WERI-Rb-1 (cell line): ENCODE results near the gene TP63.
"Not testable (repeated sequence)": the region's sequence is repeated elsewhere in the genome, so short reads cannot be mapped to it uniquely, and the experiment has no call there.

Source experiments
- DNase-seq: peaks from one replicate; pipeline ENCODE4 v3.0.0-alpha.2; 2020
- H3K27ac ChIP-seq: fragments of 250-450 bp; sonication (Bioruptor Pico); 2 replicates; pipeline ENCODE4 v1.5.1; 2020; ENCODE audit warnings: mild to moderate bottlenecking, moderate library complexity
- H3K27me3 ChIP-seq: fragments of 250-450 bp; sonication (Bioruptor Pico); 2 replicates; pipeline ENCODE4 v1.5.1; 2021; ENCODE audit warnings: mild to moderate bottlenecking, low read depth, moderate library complexity; ENCODE audit not compliant: insufficient read depth, severe bottlenecking
- H3K36me3 ChIP-seq: fragments of 250-450 bp; sonication (Bioruptor Pico); 2 replicates; pipeline ENCODE4 v1.5.1; 2020; ENCODE audit warnings: mild to moderate bottlenecking, moderate library complexity
- H3K4me3 ChIP-seq: 2 replicates; pipeline ENCODE4 v1.5.1; 2011; ENCODE audit warnings: low read depth, mild to moderate bottlenecking, control low read depth, low read length
- H3K9me3 ChIP-seq: fragments of 250-450 bp; sonication (Bioruptor Pico); 2 replicates; pipeline ENCODE4 v1.5.1; 2021; ENCODE audit warnings: mild to moderate bottlenecking, moderate library complexity; ENCODE audit not compliant: severe bottlenecking
- CTCF ChIP-seq: IDR thresholded peaks from 2 replicates; pipeline ENCODE4 v1.5.1; 2011; ENCODE audit warnings: low read depth, mild to moderate bottlenecking, control low read depth, inconsistent platforms, low read length

Gene TP63

DNA sequence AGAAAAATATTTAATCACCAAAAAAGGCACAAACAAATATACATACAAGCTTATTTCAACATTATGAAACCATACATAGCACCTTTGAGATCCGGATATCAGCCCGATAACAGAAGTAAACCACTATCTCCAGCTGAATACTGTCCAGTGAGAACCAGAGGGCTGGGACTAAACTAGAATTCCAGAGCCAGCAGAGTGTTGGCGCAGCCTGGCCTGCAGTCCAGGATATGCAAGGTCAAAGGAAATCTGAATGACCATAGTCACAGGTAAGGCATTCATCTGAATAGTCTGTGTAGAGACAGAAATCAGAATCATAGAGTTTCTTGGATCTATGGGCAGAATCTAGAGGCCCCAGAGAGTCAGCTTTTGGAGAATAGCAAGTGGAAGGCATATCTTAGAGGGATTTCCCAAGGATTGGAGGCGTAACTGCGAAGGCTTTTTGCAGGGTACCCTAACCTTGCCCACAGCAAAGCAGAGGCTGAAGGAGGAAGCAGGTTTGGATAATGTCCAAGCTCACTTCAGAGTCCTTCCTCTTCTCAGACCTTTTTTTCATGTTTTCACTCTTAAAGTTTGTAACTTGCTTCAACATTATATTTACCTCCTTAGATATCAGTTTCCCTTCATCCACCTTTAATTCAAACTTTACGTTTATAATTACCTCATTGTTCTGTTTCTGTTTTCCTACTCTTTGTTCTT, 32.5 kb upstream of the TP63 start:
- H3K36me3 ChIP-seq: no peaks in the 10 kb centered on the region
- no peaks in the 10 kb centered on the region for H3K27me3 ChIP-seq
- no peaks in the 10 kb centered on the region for H3K9me3 ChIP-seq
- no peak for DNase-seq
- H3K4me3 ChIP-seq: no peak overlapping the region
- H3K27ac ChIP-seq: no peak overlapping the region
- TF ChIP-seq CTCF: no peak

DNA sequence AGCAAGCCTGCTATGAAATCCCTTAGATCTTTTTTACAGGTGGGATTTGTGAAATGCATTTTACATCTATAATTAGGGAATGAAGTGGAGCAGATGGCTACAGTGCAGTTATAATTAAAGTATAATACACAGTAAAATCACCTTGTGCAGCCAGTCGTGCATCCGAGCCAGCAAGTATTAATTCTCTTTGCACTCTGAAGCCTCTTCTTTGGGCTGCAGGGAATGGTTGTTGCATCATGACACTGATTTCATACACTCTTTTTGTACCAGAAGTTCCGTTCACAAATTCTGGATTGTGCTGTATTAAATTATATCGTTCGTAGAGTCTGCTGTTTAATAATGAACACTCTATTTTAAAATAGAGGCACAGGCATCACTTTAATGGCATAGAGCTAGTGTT, 28.7 kb upstream of the TP63 start:
- Histone ChIP-seq H3K27ac (no peak overlapping the region), H3K4me3 (no peak overlapping the region), H3K27me3 (no peaks in the 10 kb centered on the region), H3K36me3 (no peaks in the 10 kb centered on the region), H3K9me3 (no peaks in the 10 kb centered on the region)
- TF ChIP-seq CTCF: no peak
- DNase-seq: no peak

DNA sequence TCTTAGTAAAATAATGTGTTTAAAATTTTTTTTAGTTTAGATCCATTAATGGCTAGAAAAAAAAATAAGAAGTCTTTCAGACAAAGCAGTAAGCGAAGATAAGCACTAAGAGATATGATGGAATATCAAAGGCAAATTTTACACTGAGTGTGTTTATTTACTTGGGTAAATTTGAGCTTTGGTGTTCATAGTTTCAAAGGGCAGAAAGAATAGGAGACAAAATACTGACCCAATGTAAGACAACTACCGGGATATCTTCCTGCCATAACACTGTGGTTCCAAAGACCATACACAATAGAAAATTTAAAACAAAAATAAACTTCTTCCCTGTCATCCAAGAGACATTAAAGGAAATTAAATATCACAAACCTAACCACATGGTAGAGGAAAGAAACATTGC, 25.5 kb upstream of the TP63 start:
- Histone ChIP-seq H3K27ac (no peak overlapping the region), H3K4me3 (no peak overlapping the region), H3K9me3 (no peaks in the 10 kb centered on the region), H3K27me3 (no peaks in the 10 kb centered on the region), H3K36me3 (no peaks in the 10 kb centered on the region)
- TF ChIP-seq CTCF: no peak
- DNase-seq: no peak

DNA sequence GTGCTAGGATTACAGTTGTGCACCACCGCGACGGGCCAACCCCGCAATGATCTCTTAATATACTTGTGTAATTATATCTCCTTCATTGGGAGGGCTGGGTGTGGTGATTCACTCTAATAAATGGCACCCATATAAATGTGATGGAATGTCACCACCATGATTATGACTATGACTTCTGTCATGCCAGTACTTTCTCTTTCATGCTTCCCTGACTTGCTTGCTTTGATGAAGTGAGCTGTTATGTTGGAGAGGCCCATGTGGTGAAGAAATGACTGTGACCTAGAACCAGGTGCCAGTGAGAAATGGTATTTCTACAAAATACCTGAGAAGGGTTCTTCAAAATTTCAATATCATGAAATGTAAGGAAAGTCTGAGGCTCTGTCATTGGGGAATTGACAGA, 24.4 kb upstream of the TP63 start:
- Histone ChIP-seq H3K27ac (no peak overlapping the region), H3K4me3 (no peak overlapping the region), H3K9me3 (no peaks in the 10 kb centered on the region), H3K36me3 (no peaks in the 10 kb centered on the region), H3K27me3 (no peaks in the 10 kb centered on the region)
- TF ChIP-seq CTCF: no peak
- DNase-seq: no peak

- not testable (repeated sequence) for H3K27me3 ChIP-seq, DNase-seq, H3K36me3 ChIP-seq, H3K27ac ChIP-seq, H3K4me3 ChIP-seq, H3K9me3 ChIP-seq
Measured at GRCh38 chr3:189612641-189613040, 18.5 kb upstream of the TP63 start.

DNA sequence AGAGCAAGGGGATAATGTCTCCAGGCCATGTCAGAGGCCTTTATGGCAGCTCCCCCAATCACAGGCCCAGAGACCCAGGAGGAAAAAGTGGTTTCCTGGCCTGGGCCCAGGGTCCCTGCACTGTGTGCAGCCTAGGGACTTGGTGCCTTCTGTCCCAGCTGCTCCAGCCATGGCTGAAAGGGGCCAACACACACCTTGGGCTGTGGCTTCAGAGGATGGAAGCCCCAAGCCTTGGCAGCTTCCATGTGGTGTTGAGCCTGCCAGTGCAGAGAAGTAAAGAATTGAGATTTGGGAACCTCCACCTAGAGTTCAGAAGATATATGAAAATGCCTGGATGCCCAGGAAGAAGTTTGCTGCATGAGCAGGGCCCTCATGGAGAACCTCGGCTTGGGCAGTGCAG, 18.1 kb upstream of the TP63 start:
- DNase-seq: no peak
- Histone ChIP-seq H3K27me3 (no peaks in the 10 kb centered on the region), H3K27ac (no peak overlapping the region), H3K9me3 (no peaks in the 10 kb centered on the region), H3K36me3 (no peaks in the 10 kb centered on the region), H3K4me3 (no peak overlapping the region)
- no peak for TF ChIP-seq CTCF
